Ishikawa (cell line): ENCODE results near the gene RAPGEF5.

Experiments
- CEBPB ChIP-seq: IDR thresholded peaks from 2 replicates; pipeline ENCODE4 v1.6.1; 2012
- CREB1 ChIP-seq: IDR thresholded peaks from 2 replicates; pipeline ENCODE4 v1.6.1; 2012; ENCODE audit warnings: low read depth
- EGR1 ChIP-seq: IDR thresholded peaks from 2 replicates; pipeline ENCODE4 v1.6.1; 2012
- EP300 ChIP-seq: IDR thresholded peaks from 2 replicates; pipeline ENCODE4 v1.6.1; 2012; ENCODE audit warnings: borderline replicate concordance
- FOXM1 ChIP-seq: IDR thresholded peaks from 2 replicates; pipeline ENCODE4 v1.6.1; 2012; ENCODE audit warnings: low read depth, borderline replicate concordance
- NFIC ChIP-seq: IDR thresholded peaks from 2 replicates; pipeline ENCODE4 v1.6.1; 2012
- RAD21 ChIP-seq: IDR thresholded peaks from 2 replicates; pipeline ENCODE4 v1.6.1; 2012; ENCODE audit warnings: low read depth
- TAF1 ChIP-seq: IDR thresholded peaks from 2 replicates; pipeline ENCODE4 v1.6.1; 2012; ENCODE audit warnings: low read depth, mild to moderate bottlenecking
- TCF12 ChIP-seq: IDR thresholded peaks from 2 replicates; pipeline ENCODE4 v1.6.1; 2012; ENCODE audit warnings: low read depth
- TEAD4 ChIP-seq: IDR thresholded peaks from 2 replicates; pipeline ENCODE4 v1.6.1; 2012
- YY1 ChIP-seq: IDR thresholded peaks from 2 replicates; pipeline ENCODE4 v1.6.1; 2012; ENCODE audit warnings: low read depth
- ZBTB7A ChIP-seq: IDR thresholded peaks from 2 replicates; pipeline ENCODE4 v1.6.1; 2012; ENCODE audit warnings: low read depth
- TF ChIP-seq, protein P1 (sequence below): IDR thresholded peaks from 2 replicates; pipeline ENCODE4 v1.6.1; 2012; ENCODE audit warnings: low read depth, mild to moderate bottlenecking
- TF ChIP-seq, protein P2 (sequence below): IDR thresholded peaks from 2 replicates; pipeline ENCODE4 v1.6.1; 2012
- TF ChIP-seq, protein P3 (sequence below): IDR thresholded peaks from 2 replicates; pipeline ENCODE4 v1.6.1; 2012

Gene RAPGEF5

DNA sequence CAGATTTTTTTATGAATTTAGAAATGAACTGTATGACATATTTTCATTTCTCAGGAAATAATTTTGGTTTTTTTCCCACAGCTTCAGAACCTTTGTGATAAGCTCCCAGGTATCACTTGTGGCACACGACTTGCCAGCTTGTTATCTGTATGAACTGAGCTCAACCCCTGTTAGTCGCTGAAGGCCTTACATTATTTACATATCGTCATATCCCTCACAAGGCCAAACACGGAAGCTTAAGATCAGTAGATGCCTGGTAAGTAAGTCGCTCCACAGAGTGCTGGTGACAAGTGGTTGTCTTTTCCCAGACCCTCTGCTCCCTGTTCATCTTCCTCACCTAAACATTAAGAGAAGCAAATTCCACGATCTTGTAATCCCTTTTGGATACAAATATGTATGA is 55.2 kb downstream of the RAPGEF5 start:
- no peak for TF ChIP-seq EP300
- no peak for TF ChIP-seq TAF1

DNA sequence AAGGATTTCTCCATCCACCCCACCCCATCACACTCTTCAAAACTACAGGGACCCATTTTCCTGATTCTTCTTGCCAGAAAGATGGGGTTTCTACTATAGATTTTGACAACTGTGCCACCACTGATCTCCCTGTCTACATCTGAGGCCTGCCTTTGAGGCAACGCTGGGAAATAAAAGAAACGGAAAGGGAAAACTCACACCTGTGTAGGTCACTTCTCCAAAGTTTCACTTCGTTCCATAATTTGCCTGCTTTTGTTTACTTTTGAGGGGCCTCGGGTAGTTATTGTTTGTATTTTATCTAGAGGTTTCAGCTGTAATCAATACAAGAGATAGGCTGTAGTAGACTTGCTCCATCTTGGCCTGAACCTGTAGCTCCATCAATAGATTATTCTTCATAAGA is 56.1 kb downstream of the RAPGEF5 start:
- no peak for TF ChIP-seq FOXM1
- no peak for TF ChIP-seq ZBTB7A
- TF ChIP-seq, protein P1, sequence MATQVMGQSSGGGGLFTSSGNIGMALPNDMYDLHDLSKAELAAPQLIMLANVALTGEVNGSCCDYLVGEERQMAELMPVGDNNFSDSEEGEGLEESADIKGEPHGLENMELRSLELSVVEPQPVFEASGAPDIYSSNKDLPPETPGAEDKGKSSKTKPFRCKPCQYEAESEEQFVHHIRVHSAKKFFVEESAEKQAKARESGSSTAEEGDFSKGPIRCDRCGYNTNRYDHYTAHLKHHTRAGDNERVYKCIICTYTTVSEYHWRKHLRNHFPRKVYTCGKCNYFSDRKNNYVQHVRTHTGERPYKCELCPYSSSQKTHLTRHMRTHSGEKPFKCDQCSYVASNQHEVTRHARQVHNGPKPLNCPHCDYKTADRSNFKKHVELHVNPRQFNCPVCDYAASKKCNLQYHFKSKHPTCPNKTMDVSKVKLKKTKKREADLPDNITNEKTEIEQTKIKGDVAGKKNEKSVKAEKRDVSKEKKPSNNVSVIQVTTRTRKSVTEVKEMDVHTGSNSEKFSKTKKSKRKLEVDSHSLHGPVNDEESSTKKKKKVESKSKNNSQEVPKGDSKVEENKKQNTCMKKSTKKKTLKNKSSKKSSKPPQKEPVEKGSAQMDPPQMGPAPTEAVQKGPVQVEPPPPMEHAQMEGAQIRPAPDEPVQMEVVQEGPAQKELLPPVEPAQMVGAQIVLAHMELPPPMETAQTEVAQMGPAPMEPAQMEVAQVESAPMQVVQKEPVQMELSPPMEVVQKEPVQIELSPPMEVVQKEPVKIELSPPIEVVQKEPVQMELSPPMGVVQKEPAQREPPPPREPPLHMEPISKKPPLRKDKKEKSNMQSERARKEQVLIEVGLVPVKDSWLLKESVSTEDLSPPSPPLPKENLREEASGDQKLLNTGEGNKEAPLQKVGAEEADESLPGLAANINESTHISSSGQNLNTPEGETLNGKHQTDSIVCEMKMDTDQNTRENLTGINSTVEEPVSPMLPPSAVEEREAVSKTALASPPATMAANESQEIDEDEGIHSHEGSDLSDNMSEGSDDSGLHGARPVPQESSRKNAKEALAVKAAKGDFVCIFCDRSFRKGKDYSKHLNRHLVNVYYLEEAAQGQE = no peak
- TF ChIP-seq TEAD4 = no peak
- TF ChIP-seq, protein P2, sequence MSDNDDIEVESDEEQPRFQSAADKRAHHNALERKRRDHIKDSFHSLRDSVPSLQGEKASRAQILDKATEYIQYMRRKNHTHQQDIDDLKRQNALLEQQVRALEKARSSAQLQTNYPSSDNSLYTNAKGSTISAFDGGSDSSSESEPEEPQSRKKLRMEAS = no peak
- TF ChIP-seq RAD21 = no peak
- no peak for TF ChIP-seq EP300

DNA sequence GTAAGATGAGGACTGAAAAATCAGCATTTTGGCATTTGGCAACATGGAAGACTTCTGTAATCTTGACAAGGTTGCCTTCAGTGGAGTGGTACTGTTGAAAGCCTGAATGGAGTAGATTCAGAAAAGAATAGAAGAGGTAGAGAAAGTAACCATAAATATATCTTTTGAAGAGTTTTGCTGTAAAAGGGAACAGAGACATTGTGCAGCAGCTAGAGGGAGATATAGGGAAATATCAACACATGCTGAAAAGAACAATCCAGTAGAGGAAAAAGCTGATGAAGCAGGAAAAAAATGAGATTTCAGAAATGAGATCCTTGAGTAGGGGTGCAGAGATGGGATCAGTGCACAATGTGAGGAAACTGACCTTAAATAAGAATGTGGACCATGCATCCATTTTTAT is 60.0 kb downstream of the RAPGEF5 start:
- TF ChIP-seq CEBPB (no peak), RAD21 (peak; percentile 14; the same call in 1 of the 2 replicates)

DNA sequence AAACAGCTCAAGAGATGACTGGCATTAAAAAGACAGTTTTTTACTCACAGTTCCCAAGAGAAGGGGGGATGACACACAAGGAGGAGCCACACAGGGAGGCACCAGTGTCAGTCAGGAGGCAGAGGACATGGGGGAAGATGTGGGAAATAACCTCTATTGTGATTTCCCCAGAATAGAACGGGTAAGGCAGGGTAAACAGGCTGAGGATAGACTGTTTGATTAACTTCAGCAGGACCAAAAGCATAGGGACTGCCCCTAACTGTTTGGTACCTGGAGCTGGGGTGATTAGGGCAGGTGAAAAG is 60.7 kb downstream of the RAPGEF5 start:
- TF ChIP-seq TEAD4 = no peak

DNA sequence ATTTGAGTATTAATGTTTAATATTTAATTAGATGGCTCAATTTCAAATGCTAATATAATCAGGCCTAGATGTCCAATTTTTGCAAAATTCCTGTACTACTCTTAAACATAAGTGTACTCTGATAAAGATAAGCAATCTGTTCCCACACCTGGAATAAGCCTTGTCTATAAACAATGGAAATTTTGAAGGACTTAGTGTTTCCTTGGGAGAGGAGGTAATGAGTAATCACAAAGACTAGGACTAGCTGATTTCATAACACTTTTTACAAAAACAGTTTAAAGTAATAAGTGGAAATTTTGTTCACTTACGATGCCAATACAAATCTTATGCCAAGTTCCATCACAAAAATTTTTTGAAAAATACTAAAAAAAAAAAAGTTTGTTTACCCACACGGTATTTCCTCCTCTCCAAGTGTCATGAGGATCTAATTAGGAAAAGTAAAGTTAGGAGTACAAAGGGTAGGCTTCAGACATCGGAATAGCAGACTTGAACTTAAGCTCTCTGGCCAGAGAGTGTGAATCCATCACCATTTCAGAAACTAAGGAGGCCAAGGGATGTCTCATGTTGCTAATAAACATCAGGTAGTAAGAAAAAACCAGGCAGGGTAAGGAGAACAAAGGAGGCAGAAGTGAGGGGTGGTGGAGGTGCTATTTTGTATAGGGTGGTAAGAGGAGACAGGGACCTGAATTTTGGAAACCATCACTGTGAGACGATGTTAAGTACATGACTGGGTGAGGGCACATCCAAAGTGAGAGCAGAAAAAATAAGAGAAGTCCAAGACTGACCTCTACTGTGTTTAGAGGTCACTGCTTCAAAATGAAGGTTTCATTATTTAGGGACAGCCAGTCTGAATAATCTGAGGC is 61.3 kb downstream of the RAPGEF5 start:
- TF ChIP-seq EGR1 (no peak), RAD21 (peak; percentile 31; the same call in 1 of the 2 replicates), ZBTB7A (no peak)

DNA sequence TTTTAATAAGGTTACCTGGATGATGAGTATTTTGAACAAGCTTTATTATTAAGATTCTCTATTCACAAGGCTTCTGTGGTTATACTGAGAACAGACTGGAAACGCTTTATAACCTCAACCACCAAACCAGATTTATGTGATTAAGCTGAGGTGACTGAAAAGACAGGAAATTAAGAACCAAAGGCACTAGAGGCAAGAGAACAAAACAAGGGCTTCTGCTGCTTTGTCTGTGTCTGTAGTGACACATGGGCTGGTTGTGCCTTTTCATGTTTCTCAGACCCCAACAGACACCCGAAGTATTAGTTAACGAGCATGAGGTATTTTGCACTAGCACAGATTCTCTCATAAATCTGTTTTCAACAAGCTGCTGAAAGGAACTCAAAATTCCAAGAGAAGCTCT is 64.4 kb downstream of the RAPGEF5 start:
- TF ChIP-seq CREB1 (no peak), FOXM1 (no peak), TAF1 (no peak), TEAD4 (no peak), EP300 (no peak)
- TF ChIP-seq, protein P2 = no peak

DNA sequence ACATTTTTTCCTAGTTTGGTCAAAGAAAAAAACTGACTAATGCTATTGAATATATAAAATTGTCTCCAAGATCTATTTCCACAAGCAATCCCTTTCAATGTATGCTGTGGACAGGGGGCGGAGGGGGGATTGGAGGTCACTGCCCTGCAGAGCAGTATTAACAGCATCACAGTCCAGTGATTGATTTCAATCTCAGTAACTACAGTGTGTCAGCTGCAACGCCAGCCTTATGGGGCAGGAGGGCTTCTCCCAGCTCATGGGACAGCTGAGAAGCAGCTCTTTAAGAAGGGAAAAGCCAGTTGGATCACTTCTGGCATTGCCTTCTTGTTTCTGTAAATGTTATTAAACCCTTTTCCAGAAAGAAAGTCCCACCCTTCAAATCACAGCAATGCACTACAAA is 65.0 kb downstream of the RAPGEF5 start:
- no peak for TF ChIP-seq TCF12
- TF ChIP-seq ZBTB7A = no peak
- TF ChIP-seq FOXM1 = no peak
- TF ChIP-seq EP300 = no peak
- TF ChIP-seq, protein P3, sequence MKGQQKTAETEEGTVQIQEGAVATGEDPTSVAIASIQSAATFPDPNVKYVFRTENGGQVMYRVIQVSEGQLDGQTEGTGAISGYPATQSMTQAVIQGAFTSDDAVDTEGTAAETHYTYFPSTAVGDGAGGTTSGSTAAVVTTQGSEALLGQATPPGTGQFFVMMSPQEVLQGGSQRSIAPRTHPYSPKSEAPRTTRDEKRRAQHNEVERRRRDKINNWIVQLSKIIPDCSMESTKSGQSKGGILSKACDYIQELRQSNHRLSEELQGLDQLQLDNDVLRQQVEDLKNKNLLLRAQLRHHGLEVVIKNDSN = no peak
- no peak for TF ChIP-seq NFIC
- TF ChIP-seq EGR1 = no peak
- TF ChIP-seq, protein P1 = no peak
- TF ChIP-seq RAD21 = no peak
- no peak for TF ChIP-seq TEAD4
- no peak for TF ChIP-seq YY1
- TF ChIP-seq, protein P2 = no peak
- TF ChIP-seq CREB1 = no peak
- TF ChIP-seq CEBPB = no peak
- no peak for TF ChIP-seq TAF1

DNA sequence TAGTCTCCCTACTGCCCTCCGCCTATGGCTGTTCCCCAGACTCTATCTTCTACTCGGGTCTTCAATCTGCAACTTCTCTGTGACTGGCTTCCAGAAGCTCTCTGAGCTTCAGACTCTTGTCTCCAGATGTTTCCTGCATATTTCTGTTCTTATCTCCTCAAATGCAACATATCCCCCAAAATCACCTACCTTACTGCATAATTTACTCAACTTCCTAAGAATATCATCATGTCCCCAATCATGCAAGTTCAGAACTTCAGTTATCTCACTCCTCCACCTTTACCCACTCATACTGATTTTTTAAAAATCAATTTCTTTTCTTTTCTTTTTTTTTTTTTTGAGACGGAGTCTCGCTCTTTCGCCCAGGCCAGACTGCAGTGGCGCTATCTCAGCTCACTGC is 68.8 kb downstream of the RAPGEF5 start:
- TF ChIP-seq CEBPB (no peak), NFIC (no peak), RAD21 (no peak), EP300 (no peak), YY1 (no peak)
- TF ChIP-seq, protein P1 = no peak
- TF ChIP-seq, protein P3 = no peak
